NK-92 treated with Interleukin-12 subunit alpha and Interleukin-12 subunit beta, amount 100 ng/mL, for 24 hours (cell line): ENCODE measurements around the gene ARHGAP27.
A peak's percentile ranks its signal among the peaks of the same experiment; 100 is the strongest.

ENCODE experiments used
- DNase-seq: peaks from one replicate; lab custom pipeline; 2025; lab: John Stamatoyannopoulos, UW

ARHGAP27 gene

GRCh38 chr17:45385331-45385997, 47.2 kb downstream of the ARHGAP27 start:
- DNase-seq: peak; percentile 71

GRCh38 chr17:45384789-45385262, 47.8 kb downstream of the ARHGAP27 start:
- DNase-seq: no peak

- no peak for DNase-seq
These were observed 48.5 kb downstream of the ARHGAP27 start for GRCh38 chr17:45384047-45384788.

- DNase-seq: no peak
These were observed 49.7 kb downstream of the ARHGAP27 start for GRCh38 chr17:45383003-45383402.

- DNase-seq: no peak
These were observed 50.4 kb downstream of the ARHGAP27 start for GRCh38 chr17:45382226-45382625.

GRCh38 chr17:45380991-45381390, 51.7 kb downstream of the ARHGAP27 start:
- no peak for DNase-seq

GRCh38 chr17:45380046-45380765, 52.5 kb downstream of the ARHGAP27 start:
- no peak for DNase-seq

- DNase-seq: no peak
These were observed 55.3 kb downstream of the ARHGAP27 start for GRCh38 chr17:45377401-45377800.

- DNase-seq: no peak
These were observed 56.3 kb downstream of the ARHGAP27 start for GRCh38 chr17:45376171-45377005.

GRCh38 chr17:45374501-45374900, 58.2 kb downstream of the ARHGAP27 start:
- DNase-seq: no peak

- no peak for DNase-seq
These were observed 60.3 kb downstream of the ARHGAP27 start for GRCh38 chr17:45372325-45372869.

GRCh38 chr17:45371414-45372324, 61.0 kb downstream of the ARHGAP27 start:
- DNase-seq: no peak

- no peak for DNase-seq
These were observed 61.7 kb downstream of the ARHGAP27 start for GRCh38 chr17:45370949-45371413.

GRCh38 chr17:45369421-45369820, 63.2 kb downstream of the ARHGAP27 start:
- DNase-seq: no peak

GRCh38 chr17:45368651-45369050, 64.0 kb downstream of the ARHGAP27 start:
- no peak for DNase-seq

- no peak for DNase-seq
These were observed 65.5 kb downstream of the ARHGAP27 start for GRCh38 chr17:45367216-45367615.

- DNase-seq: no peak
These were observed 66.0 kb downstream of the ARHGAP27 start for GRCh38 chr17:45366691-45367090.

GRCh38 chr17:45366049-45366448, 66.6 kb downstream of the ARHGAP27 start:
- DNase-seq: no peak

GRCh38 chr17:45364531-45365390, 67.9 kb downstream of the ARHGAP27 start:
- DNase-seq: no peak
